Astrocyte (in vitro differentiated cells and primary cell): ENCODE results near the gene PRG3. TPM values are rescaled to one million over a fixed set of nuclear protein-coding genes. Genes with fewer than 3 reads are reported as not detected.

ENCODE experiments used
- DNase-seq: peaks from one replicate; pipeline ENCODE4 v3.0.0-alpha.2; 2010; ENCODE audit warnings: low read depth
- FAIRE-seq: peaks from 2 replicates; lab custom pipeline; 2011; peaks lifted over from hg19 to GRCh38; lab: Jason Lieb, UNC
- H2AFZ ChIP-seq: 2 replicates; pipeline ENCODE4 v1.6.0; 2012; ENCODE audit warnings: low read depth, low read length, inconsistent platforms
- H3K27ac ChIP-seq: 2 replicates; pipeline ENCODE4 v1.5.1; 2011; ENCODE audit warnings: low read depth, low read length, inconsistent platforms
- H3K27me3 ChIP-seq: 2 replicates; pipeline ENCODE4 v1.6.0; 2011; ENCODE audit warnings: low read length, inconsistent platforms; ENCODE audit not compliant: insufficient read depth
- H3K36me3 ChIP-seq: 2 replicates; pipeline ENCODE4 v1.5.1; 2011; ENCODE audit warnings: low read length, inconsistent platforms; ENCODE audit not compliant: insufficient read depth
- H3K4me1 ChIP-seq: 2 replicates; pipeline ENCODE4 v1.5.1; 2011; ENCODE audit warnings: low read length, inconsistent platforms; ENCODE audit not compliant: insufficient read depth
- H3K4me2 ChIP-seq: 2 replicates; pipeline ENCODE4 v1.6.0; 2012; ENCODE audit warnings: low read length, inconsistent platforms
- H3K4me3 ChIP-seq: 2 replicates; pipeline ENCODE4 v1.5.1; 2011; ENCODE audit warnings: low read depth, mild to moderate bottlenecking, low read length, inconsistent platforms; ENCODE audit not compliant: insufficient read depth
- H3K79me2 ChIP-seq: 2 replicates; pipeline ENCODE4 v1.6.0; 2012; ENCODE audit warnings: mild to moderate bottlenecking, low read length, inconsistent platforms; ENCODE audit not compliant: insufficient read depth
- H3K9ac ChIP-seq: 2 replicates; pipeline ENCODE4 v1.6.0; 2012; ENCODE audit warnings: mild to moderate bottlenecking, low read length, inconsistent platforms
- H3K9me3 ChIP-seq: 2 replicates; pipeline ENCODE4 v1.5.1; 2012; ENCODE audit warnings: low read depth, mild to moderate bottlenecking, low read length, inconsistent platforms; ENCODE audit not compliant: insufficient read depth
- H4K20me1 ChIP-seq: 2 replicates; pipeline ENCODE4 v1.6.0; 2012; ENCODE audit warnings: low read length, inconsistent platforms; ENCODE audit not compliant: insufficient read depth
- H3K27ac Mint-ChIP-seq: one replicate; pipeline ENCODE4 v1.8.0; 2021; ENCODE audit warnings: mild to moderate bottlenecking, mixed read lengths; ENCODE audit not compliant: unreplicated experiment
- H3K27me3 Mint-ChIP-seq: one replicate; pipeline ENCODE4 v1.8.0; 2021; ENCODE audit warnings: low read depth, mixed read lengths; ENCODE audit not compliant: unreplicated experiment
- H3K36me3 Mint-ChIP-seq: one replicate; pipeline ENCODE4 v1.8.0; 2021; ENCODE audit warnings: low read depth, mixed read lengths; ENCODE audit not compliant: unreplicated experiment
- H3K4me1 Mint-ChIP-seq: one replicate; pipeline ENCODE4 v1.8.0; 2021; ENCODE audit warnings: low read depth, mixed read lengths; ENCODE audit not compliant: unreplicated experiment
- H3K4me3 Mint-ChIP-seq: one replicate; pipeline ENCODE4 v1.8.0; 2021; ENCODE audit warnings: mild to moderate bottlenecking, moderate library complexity, mixed read lengths; ENCODE audit not compliant: unreplicated experiment
- H3K9me3 Mint-ChIP-seq: one replicate; pipeline ENCODE4 v1.8.0; 2021; ENCODE audit warnings: mild to moderate bottlenecking, mixed read lengths; ENCODE audit not compliant: unreplicated experiment
- CTCF ChIP-seq: IDR thresholded peaks from 2 replicates; pipeline ENCODE4 v1.5.1; 2011; ENCODE audit warnings: low read depth, mild to moderate bottlenecking, inconsistent platforms, low read length, moderate library complexity; ENCODE audit not compliant: insufficient read depth
- EZH2 ChIP-seq: IDR thresholded peaks from 2 replicates; pipeline ENCODE4 v1.6.1; 2012; ENCODE audit warnings: mild to moderate bottlenecking, low read length, inconsistent platforms; ENCODE audit not compliant: insufficient read depth
- total RNA-seq: library from RNA; stranded (reverse); gene quantifications from 2 replicates; pipeline ENCODE4 v1.2.1, GENCODE V29; 2021

The PRG3 gene
- total RNA-seq, 1 donor from 2014 or later: not detected

DNA sequence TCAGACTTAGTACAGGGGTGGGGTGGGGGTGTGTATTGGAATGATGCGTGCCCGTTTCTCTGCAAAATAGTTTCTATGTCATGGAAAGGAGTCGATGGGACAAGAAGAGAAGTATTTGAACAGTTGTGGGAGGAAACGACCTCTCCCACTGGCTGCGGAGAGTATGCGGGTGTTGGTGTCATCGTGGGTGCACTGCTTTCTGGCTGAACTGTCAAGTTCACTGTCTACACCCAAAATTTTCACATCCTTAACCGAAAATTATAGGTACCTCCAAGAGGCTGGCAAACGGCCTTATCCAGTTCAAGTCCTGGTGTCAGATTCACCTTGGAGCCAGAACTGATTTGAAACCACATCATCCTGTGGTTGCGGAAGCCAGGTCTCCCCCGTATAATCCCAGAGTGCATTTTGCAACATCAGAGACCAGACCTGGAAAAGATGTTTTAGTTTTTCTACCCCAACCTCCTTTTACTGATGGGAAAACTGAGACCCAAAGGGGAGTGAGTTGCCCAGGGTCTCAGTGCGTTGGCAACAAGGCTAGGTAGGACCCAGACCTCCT is 44.8 kb downstream of the PRG3 start:
- Mint-ChIP-seq H3K36me3 (peaks cover 11% of the 10 kb centered on the region), H3K4me1 (peaks cover 7% of the 10 kb centered on the region), H3K27ac (peak overlapping the region; percentile 99), H3K27me3 (peaks cover 19% of the 10 kb centered on the region), H3K4me3 (peak overlapping the region; percentile 94), H3K9me3 (no peaks in the 10 kb centered on the region)
- peaks cover 50% of the 10 kb centered on the region for H3K79me2 ChIP-seq
- no peaks in the 10 kb centered on the region for H3K9me3 ChIP-seq
- H2AFZ ChIP-seq: peak overlapping the region; percentile 89
- DNase-seq (no peak), FAIRE-seq (no peak)
- H3K27ac ChIP-seq: peak overlapping the region; percentile 64
- peaks cover 15% of the 10 kb centered on the region for H3K27me3 ChIP-seq
- peaks cover 22% of the 10 kb centered on the region for H3K36me3 ChIP-seq
- no peak for TF ChIP-seq CTCF
- TF ChIP-seq EZH2: no peak
- peak overlapping the region; percentile 76 for H3K4me3 ChIP-seq
- H3K4me1 ChIP-seq: peaks cover 15% of the 10 kb centered on the region
- H3K9ac ChIP-seq: peak overlapping the region; percentile 90
- peaks cover 6% of the 10 kb centered on the region for H4K20me1 ChIP-seq
- H3K4me2 ChIP-seq: peak overlapping the region; percentile 86

- H3K4me2 ChIP-seq: peak within 1 kb of the TSS; percentile 86
- DNase-seq (peak; percentile 77), FAIRE-seq (no peak)
- peaks cover 6% of the 10 kb centered on the region for H4K20me1 ChIP-seq
- H3K4me1 ChIP-seq: peaks cover 15% of the 10 kb centered on the region
- Mint-ChIP-seq H3K4me3 (peak within 1 kb of the TSS; percentile 94), H3K9me3 (no peaks in the 10 kb centered on the region), H3K4me1 (peaks cover 7% of the 10 kb centered on the region), H3K27me3 (peaks cover 17% of the 10 kb centered on the region), H3K36me3 (peaks cover 11% of the 10 kb centered on the region), H3K27ac (peak within 1 kb of the TSS; percentile 99)
- H2AFZ ChIP-seq: peak within 1 kb of the TSS; percentile 89
- H3K36me3 ChIP-seq: peaks cover 29% of the 10 kb centered on the region
- peak within 1 kb of the TSS; percentile 76 for H3K4me3 ChIP-seq
- H3K27me3 ChIP-seq: peaks cover 14% of the 10 kb centered on the region
- TF ChIP-seq CTCF (no peak), EZH2 (no peak)
- no peaks in the 10 kb centered on the region for H3K9me3 ChIP-seq
- peaks cover 50% of the 10 kb centered on the region for H3K79me2 ChIP-seq
- H3K27ac ChIP-seq: peak within 1 kb of the TSS; percentile 64
- H3K9ac ChIP-seq: peak within 1 kb of the TSS; percentile 90
These were observed 45.4 kb downstream of the PRG3 start, which contains the start of gene SSRP1 for GRCh38 chr11:57335343-57336110. Gene SSRP1, minus strand, starts transcription at chr11:57335892. Its CDS starts 771 bp downstream, at chr11:57335121.

- Mint-ChIP-seq H3K27ac (peak overlapping the region; percentile 23), H3K4me3 (peak overlapping the region; percentile 86), H3K9me3 (no peaks in the 10 kb centered on the region), H3K27me3 (peaks cover 12% of the 10 kb centered on the region), H3K36me3 (peaks cover 14% of the 10 kb centered on the region), H3K4me1 (peaks cover 7% of the 10 kb centered on the region)
- H3K9ac ChIP-seq: peak overlapping the region; percentile 90
- peak overlapping the region; percentile 64 for H3K27ac ChIP-seq
- FAIRE-seq: no peak
- H3K79me2 ChIP-seq: peaks cover 50% of the 10 kb centered on the region
- H3K36me3 ChIP-seq: peaks cover 33% of the 10 kb centered on the region
- H2AFZ ChIP-seq: peak overlapping the region; percentile 89
- peaks cover 10% of the 10 kb centered on the region for H4K20me1 ChIP-seq
- TF ChIP-seq EZH2: no peak
- TF ChIP-seq CTCF: no peak
- H3K4me1 ChIP-seq: peaks cover 15% of the 10 kb centered on the region
- no peaks in the 10 kb centered on the region for H3K9me3 ChIP-seq
- no peak for DNase-seq
- peaks cover 10% of the 10 kb centered on the region for H3K27me3 ChIP-seq
- peak overlapping the region; percentile 86 for H3K4me2 ChIP-seq
- peak overlapping the region; percentile 76 for H3K4me3 ChIP-seq
These were observed 46.0 kb downstream of the PRG3 start for GRCh38 chr11:57335023-57335342.
